Inflammatory macrophage (primary cell): ENCODE data around the gene RPH3AL.
A peak's percentile ranks its signal among the peaks of the same experiment; 100 is the strongest.
"Not testable (repeated sequence)": the region's sequence is repeated elsewhere in the genome, so short reads cannot be mapped to it uniquely, and the experiment has no call there.

Experiments
- DNase-seq, 2 donors: peaks; one replicate each; pipeline ENCODE4 v3.0.0-alpha.2; 2020 to 2022

Gene RPH3AL

DNA sequence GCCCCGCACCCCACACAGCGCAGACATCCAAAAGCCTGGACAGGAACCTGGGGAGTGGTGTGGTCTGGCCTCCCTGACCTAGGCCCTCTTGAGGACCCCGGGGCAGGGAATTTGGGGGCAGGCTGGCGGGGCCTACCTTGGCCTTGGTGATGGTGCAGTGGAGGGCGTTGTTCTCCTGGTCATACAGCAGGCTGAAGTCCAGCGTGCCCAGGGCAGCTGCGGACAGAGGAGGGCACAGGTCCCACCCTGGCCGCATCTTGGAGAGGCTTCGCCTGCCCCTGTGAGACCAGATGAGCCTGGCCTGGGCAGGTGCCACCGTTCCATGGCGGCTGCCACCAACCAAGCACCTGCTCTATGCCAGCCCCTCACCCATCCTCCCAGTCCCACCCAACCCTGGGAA, 180.2 kb downstream of the RPH3AL start:
- DNase-seq: no peak

DNA sequence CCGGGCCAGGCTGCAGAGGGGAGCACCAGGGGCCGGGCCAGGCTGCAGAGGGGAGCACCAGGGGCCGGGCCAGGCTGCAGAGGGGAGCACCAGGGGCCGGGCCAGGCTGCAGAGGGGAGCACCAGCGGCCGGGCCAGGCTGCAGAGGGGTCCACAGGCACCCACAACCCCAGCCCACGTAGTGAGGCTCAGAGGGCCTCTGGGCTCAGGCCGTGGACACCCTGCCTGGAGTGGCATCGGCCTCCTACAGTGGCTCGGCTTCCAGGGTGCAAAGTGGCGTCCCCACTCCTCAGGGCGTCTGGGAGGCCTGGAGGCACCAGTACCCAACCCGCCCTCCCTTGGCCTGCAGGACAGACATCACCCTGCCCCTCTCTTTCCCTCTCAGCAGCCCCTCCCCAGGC, 180.7 kb downstream of the RPH3AL start:
- DNase-seq: no peak

DNA sequence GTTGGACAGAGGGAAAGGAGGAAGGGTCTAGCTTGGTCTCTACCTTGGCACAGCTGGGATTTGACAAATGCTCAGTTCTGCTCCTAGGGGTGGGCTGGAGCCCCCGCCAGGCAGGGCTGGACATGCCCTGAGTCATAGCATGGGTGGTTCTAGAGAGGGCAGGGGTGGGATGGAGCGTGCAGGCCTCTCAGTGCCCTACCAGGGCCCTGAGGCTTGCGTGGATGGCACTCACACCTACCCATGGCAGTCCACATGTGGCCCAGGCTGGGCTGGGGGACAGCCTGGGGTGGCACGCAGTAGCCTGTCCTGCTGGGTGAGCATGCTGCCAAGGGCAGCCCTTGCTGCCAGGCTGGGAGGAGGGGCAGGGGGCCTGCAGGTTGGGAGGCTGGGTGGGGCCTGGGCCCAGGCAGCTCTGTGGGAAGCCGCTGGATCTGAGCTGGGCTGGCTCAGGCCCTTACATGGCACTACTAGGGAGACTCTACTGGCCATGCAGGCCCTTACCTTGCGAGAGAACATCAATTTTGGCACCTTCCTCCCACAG, 182.4 kb downstream of the RPH3AL start:
- no peak for DNase-seq

DNA sequence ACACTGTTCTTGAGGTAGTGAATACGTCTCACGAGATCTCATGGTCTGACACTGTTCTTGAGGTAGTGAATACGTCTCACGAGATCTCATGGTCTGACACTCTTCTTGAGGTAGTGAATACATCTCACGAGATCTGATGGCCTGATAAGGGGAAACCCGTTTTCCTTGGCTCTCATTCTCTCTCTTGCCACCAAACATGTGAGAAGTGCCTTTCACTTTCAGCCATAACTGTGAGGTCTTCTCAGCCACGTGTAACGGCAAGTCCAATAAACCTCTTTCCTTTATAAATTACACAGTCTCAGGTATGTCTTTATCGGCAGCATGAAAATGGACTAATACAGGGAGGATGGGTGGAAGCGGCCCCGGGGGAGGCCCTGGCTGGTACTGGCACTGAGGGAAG, 184.0 kb downstream of the RPH3AL start:
- not testable (repeated sequence) for DNase-seq

DNA sequence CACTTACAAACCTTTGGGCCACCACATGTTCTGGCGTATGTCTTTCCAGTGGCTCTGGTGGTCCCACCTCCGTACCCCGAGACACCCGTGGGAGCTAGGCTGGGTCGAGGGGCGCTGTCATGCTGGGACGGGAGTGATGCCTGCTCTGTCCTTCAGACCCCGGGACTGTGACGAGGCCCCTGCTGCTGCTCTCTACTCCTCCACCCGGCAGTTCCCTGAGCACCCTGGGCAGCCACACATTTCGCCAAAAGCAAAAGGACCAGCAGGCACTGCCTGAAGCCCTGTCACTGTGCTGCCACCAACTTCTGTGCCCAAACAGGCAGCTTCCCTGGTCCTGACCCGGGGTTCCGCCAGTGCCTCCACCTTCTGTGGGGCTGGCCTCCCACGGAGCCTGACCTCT, 186.7 kb downstream of the RPH3AL start:
- no peak for DNase-seq

GRCh38 chr17:164303-165235, 188.0 kb downstream of the RPH3AL start:
- DNase-seq: peak; percentile 20 to 50

DNA sequence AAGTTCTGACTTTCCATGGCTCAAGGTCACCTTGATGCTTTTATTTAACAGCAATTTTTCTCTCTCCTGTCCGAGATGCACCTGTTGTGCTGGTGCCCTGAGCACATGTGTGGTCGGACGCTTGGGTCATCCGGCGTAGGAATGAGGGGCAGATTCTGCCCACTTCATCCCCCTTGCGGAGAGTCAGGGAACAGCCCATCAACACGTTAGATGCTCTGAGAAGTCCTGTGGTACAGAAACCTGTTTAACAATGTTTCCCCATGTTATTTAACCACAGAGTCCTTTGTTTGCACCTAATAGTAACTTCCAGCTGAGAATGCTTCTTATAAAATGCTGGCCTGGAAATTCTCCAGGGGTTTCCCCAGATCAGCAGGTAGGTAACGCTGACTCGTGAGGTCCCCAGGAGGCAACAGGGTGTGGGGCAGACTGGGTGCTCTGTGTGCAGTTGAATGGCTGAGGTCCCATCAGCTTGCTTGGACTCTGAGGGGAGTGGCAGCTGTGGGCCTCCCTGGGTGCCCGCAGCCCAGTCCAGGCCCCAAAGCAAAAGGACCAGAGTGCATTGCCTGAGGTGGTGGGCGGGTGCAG, 189.0 kb downstream of the RPH3AL start:
- DNase-seq: no peak

DNA sequence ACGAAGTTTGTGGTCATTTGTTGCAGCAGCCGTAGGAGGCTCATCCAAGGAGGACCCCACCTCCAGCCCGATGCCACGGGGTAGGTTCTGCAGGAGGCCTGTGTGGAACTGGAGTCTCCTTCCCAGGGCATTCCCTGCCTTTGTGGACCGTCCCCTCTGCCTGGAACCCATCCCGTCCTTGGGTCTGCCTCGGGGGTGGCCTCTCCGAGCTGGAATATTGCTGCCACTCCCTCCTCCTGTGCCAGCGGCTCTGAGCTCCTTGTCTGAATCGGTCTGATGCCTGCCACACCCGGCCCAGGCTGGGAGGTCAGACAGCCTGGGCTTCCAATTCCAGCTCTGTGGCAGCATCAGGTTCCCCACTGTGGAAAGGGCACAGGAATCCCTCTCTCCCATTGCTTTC, 189.9 kb downstream of the RPH3AL start:
- no peak for DNase-seq
